ENCODE results near the gene GRIK5.

The GRIK5 gene

GRCh38 chr19:41984961-41985360, 85.0 kb downstream of the GRIK5 start:
- DNase-seq = no peak

- DNase-seq = no peak
These were observed 88.3 kb downstream of the GRIK5 start for GRCh38 chr19:41981724-41982123.

- DNase-seq = no peak
These were observed 91.5 kb downstream of the GRIK5 start for GRCh38 chr19:41978470-41978869.

- no peak for DNase-seq
These were observed 92.1 kb downstream of the GRIK5 start for GRCh38 chr19:41977916-41978315.

- DNase-seq = no peak
These were observed 95.4 kb downstream of the GRIK5 start for GRCh38 chr19:41974652-41975051.

- DNase-seq = no peak
These were observed 98.6 kb downstream of the GRIK5 start for GRCh38 chr19:41971363-41971762.

GRCh38 chr19:41969772-41970458, 100.1 kb downstream of the GRIK5 start:
- DNase-seq = no peak

GRCh38 chr19:41968751-41969595, 101.0 kb downstream of the GRIK5 start:
- DNase-seq = no peak

GRCh38 chr19:41967054-41967783, 102.8 kb downstream of the GRIK5 start:
- DNase-seq = no peak

- no peak for DNase-seq
These were observed 104.9 kb downstream of the GRIK5 start for GRCh38 chr19:41965106-41965505.

GRCh38 chr19:41960973-41961372, 109.0 kb downstream of the GRIK5 start:
- DNase-seq = no peak

- DNase-seq = peak; percentile 88
These were observed 110.7 kb downstream of the GRIK5 start, which contains the start of gene RABAC1 for GRCh38 chr19:41959056-41960053. Gene RABAC1 (minus strand): TSS chr19:41959321. CDS start chr19:41959292, 29 bp downstream.

GRCh38 chr19:41958367-41959055, 111.5 kb downstream of the GRIK5 start:
- DNase-seq = peak; percentile 84

GRCh38 chr19:41957838-41958366, 112.1 kb downstream of the GRIK5 start:
- peak; percentile 30 for DNase-seq

- no peak for DNase-seq
These were observed 112.7 kb downstream of the GRIK5 start for GRCh38 chr19:41957161-41957837.

GRCh38 chr19:41956621-41957020, 113.4 kb downstream of the GRIK5 start:
- DNase-seq = no peak

GRCh38 chr19:41955521-41955920, 114.5 kb downstream of the GRIK5 start:
- no peak for DNase-seq

- peak; percentile 91 for DNase-seq
These were observed 118.3 kb downstream of the GRIK5 start for GRCh38 chr19:41951686-41952172.

Measured in stimulated activated CD4-positive, alpha-beta T cell treated with anti-CD3 and anti-CD28 coated beads, Interleukin-4, amount 100 ng/mL, for 24 hours (primary cell).